ENCODE results near the gene OR5K2. TPM values are rescaled to one million over a fixed set of nuclear protein-coding genes. Genes with fewer than 3 reads are reported as not detected.

Gene OR5K2
- total RNA-seq: not detected

- CTCF ChIA-PET: no interaction called here
- Mint-ChIP-seq H3K4me3 (no peak within 1 kb of the TSS), H3K36me3 (ENCODE audit: low read depth) (peaks cover 10% of the 10 kb centered on the region), H3K4me1 (ENCODE audit: low read depth) (no peaks in the 10 kb centered on the region), H3K9me3 (ENCODE audit: insufficient read depth) (no peaks in the 10 kb centered on the region), H3K27ac (no peak within 1 kb of the TSS), H3K27me3 (ENCODE audit: low read depth) (peaks cover 12% of the 10 kb centered on the region)
- DNase-seq (no peak), ATAC-seq (no peak)
- POLR2A ChIA-PET: no interaction called here
These were observed at the start of gene OR5K2 for GRCh38 chr3:98497381-98497780. Gene OR5K2, plus strand, starts transcription at chr3:98497681. Its CDS starts 0 bp downstream, at chr3:98497681.

DNA sequence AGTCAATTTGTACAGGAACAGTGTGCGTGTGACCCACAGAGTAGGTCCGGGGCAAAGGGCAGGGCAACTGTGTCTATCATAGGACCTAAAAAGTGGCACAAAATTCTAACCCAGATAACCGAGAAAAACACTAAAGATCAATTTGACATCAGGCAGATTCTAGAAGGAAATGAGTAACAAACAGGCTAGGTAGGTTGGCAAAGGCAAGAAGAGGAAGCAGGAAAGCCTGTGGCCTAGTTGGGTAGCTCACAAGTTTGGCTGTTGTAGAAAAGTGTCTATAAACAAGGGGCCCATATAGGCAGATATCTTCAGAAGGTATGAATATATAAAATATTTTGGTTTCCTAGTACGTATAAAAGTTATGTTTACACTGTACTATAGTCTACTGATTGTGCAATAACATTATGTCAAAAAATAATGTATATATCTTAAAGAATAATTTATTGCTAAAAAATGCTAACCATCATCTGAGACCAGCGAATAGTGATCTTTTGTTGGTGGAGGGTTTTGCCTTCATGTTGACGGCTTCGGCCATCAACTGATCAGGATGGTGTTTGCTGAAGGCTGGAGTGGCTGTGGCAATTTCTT is 47.8 kb upstream of the OR5K2 start:
- DNase-seq (no peak), ATAC-seq (no peak)
- Mint-ChIP-seq H3K9me3 (ENCODE audit: insufficient read depth) (no peaks in the 10 kb centered on the region), H3K27ac (no peak overlapping the region), H3K27me3 (ENCODE audit: low read depth) (peaks cover 13% of the 10 kb centered on the region), H3K4me3 (no peak overlapping the region), H3K4me1 (ENCODE audit: low read depth) (peaks cover 16% of the 10 kb centered on the region), H3K36me3 (ENCODE audit: low read depth) (peaks cover 3% of the 10 kb centered on the region)
- ChIA-PET POLR2A (no interaction called here), CTCF (no interaction called here)

DNA sequence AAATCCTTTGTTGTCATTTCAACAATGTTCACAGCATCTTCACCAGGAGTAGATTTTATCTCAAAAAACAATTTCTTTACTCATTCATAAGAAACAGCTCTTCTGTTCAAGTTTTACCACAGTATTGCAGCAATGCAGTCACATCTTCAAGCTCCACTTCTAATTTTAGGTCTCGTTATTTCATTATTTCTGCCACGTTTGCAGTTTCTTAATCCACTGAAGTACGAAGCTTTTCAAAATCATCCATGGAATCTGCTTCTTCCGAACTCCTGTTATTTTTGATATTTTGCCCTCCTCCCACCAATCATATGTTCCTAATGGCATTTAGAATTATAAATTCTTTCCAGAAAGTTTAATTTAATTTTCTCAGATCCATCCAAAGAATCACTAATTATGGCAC is 47.1 kb upstream of the OR5K2 start:
- Mint-ChIP-seq H3K27me3 (ENCODE audit: low read depth) (peaks cover 10% of the 10 kb centered on the region), H3K36me3 (ENCODE audit: low read depth) (peaks cover 3% of the 10 kb centered on the region), H3K9me3 (ENCODE audit: insufficient read depth) (no peaks in the 10 kb centered on the region), H3K4me3 (no peak overlapping the region), H3K4me1 (ENCODE audit: low read depth) (peaks cover 16% of the 10 kb centered on the region), H3K27ac (no peak overlapping the region)
- ChIA-PET POLR2A (no interaction called here), CTCF (no interaction called here)
- DNase-seq: no peak
- no peak for ATAC-seq

GRCh38 chr3:98453827-98454226 is 43.7 kb upstream of the OR5K2 start:
- Mint-ChIP-seq H3K4me3 (no peak overlapping the region), H3K9me3 (ENCODE audit: insufficient read depth) (peaks cover under 1% of the 10 kb centered on the region), H3K27me3 (ENCODE audit: low read depth) (peaks cover 7% of the 10 kb centered on the region), H3K4me1 (ENCODE audit: low read depth) (peaks cover 12% of the 10 kb centered on the region), H3K36me3 (ENCODE audit: low read depth) (peaks cover 3% of the 10 kb centered on the region), H3K27ac (no peak overlapping the region)
- DNase-seq (no peak), ATAC-seq (no peak)
- ChIA-PET CTCF (interaction anchor here (1.2 kb wide), 1 partner anchor 415 kb away, joined by 3 read pairs; no protein-coding TSS in a partner anchor), POLR2A (no interaction called here)

DNA sequence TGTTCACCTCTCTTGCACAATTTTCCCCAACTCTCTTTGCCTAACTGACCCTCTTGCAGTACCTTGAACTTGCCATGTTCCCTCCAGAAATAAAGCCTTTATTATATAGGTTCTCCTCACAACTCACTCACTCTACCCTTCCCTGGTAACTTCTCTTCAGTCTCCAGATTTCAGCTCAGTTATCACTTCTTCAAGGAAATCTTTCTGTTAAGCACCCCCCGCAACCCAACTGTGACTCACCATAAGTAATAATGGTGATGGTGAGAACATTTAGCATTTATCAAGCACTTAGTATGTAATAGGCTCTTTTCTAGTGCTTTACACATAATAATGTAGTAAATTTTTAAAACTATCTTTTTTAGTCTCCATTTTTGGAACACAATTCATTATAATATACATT is 42.6 kb upstream of the OR5K2 start:
- no peak overlapping the region for H3K27ac Mint-ChIP-seq
- peaks cover 8% of the 10 kb centered on the region for H3K4me1 Mint-ChIP-seq (ENCODE audit: low read depth)
- ATAC-seq (no peak), DNase-seq (no peak)
- peaks cover 11% of the 10 kb centered on the region for H3K9me3 Mint-ChIP-seq (ENCODE audit: insufficient read depth)
- no peaks in the 10 kb centered on the region for H3K36me3 Mint-ChIP-seq (ENCODE audit: low read depth)
- CTCF ChIA-PET: no interaction called here
- no peak overlapping the region for H3K4me3 Mint-ChIP-seq
- peaks cover 7% of the 10 kb centered on the region for H3K27me3 Mint-ChIP-seq (ENCODE audit: low read depth)
- POLR2A ChIA-PET: no interaction called here

- POLR2A ChIA-PET: no interaction called here
- no peak overlapping the region for H3K4me3 Mint-ChIP-seq
- H3K27ac Mint-ChIP-seq: no peak overlapping the region
These were observed 39.9 kb upstream of the OR5K2 start for GRCh38 chr3:98457543-98457942.

DNA sequence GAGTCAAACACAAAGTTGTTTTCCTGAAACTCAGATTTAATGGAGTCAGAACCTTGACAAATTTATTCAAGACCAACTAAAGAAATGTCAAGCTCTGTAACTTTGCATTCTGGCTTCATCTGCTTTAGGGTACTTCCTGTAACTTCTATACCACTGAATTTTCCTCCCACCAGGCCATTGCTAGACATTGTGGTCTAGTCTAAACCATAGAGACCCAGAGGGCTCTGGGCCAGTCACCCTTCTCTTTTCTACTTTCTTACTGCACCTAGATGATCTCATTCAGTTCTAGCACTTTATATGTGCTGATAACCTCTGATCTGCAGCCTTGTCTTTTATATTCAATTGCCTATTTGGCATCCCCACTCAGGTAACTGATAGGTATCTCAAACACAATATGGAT is 37.3 kb upstream of the OR5K2 start:
- Mint-ChIP-seq H3K9me3 (ENCODE audit: insufficient read depth) (peaks cover 14% of the 10 kb centered on the region), H3K36me3 (ENCODE audit: low read depth) (no peaks in the 10 kb centered on the region), H3K27me3 (ENCODE audit: low read depth) (peaks cover 5% of the 10 kb centered on the region), H3K27ac (no peak overlapping the region), H3K4me1 (ENCODE audit: low read depth) (peaks cover 12% of the 10 kb centered on the region), H3K4me3 (no peak overlapping the region)
- POLR2A ChIA-PET: no interaction called here
- CTCF ChIA-PET: interaction anchor here (0.8 to 2.0 kb wide), 2 partner anchors 16 to 22 kb away, joined by 3 to 5 read pairs; no protein-coding TSS in a partner anchor
- DNase-seq: peak; percentile 31
- no peak for ATAC-seq

More at GRCh38 chr3:98457543-98457942, 39.9 kb upstream of the OR5K2 start:
- no peak for ATAC-seq
- Mint-ChIP-seq H3K4me1 (ENCODE audit: low read depth) (peaks cover 12% of the 10 kb centered on the region), H3K36me3 (ENCODE audit: low read depth) (no peaks in the 10 kb centered on the region), H3K9me3 (ENCODE audit: insufficient read depth) (peaks cover 11% of the 10 kb centered on the region), H3K27me3 (ENCODE audit: low read depth) (peaks cover 9% of the 10 kb centered on the region)
- CTCF ChIA-PET: no interaction called here
- DNase-seq: no peak

DNA sequence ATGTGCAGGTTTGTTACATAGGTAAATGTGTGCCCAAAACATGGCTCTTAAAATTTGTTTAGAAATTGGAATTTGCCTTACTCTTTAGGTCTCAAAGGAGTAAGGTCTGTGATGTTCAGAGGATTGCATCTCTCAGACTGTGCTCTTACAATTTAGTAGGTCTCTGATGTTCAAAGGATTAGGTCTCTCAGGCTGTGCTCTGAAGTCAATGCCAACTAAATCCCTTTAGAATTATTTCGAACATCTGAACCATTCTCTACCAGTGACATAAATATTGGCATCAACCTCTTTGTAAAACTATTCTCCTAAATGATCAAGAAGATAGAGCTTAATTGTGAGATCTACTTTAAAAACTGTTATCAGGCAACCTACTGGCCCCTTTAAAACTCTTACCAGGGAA is 34.6 kb upstream of the OR5K2 start, which contains the start of gene OR5K1:
OR5K1 (plus strand) TSS at position 301 of the 400 bp plus-strand sequence. CDS start 6,376 bp downstream, outside the sequence.
- ChIA-PET CTCF (no interaction called here), POLR2A (no interaction called here)
- no peaks in the 10 kb centered on the region for H3K36me3 Mint-ChIP-seq (ENCODE audit: low read depth)
- peaks cover 5% of the 10 kb centered on the region for H3K27me3 Mint-ChIP-seq (ENCODE audit: low read depth)
- ATAC-seq (no peak), DNase-seq (no peak)
- H3K27ac Mint-ChIP-seq: no peak within 1 kb of the TSS
- no peak within 1 kb of the TSS for H3K4me3 Mint-ChIP-seq
- peaks cover 14% of the 10 kb centered on the region for H3K9me3 Mint-ChIP-seq (ENCODE audit: insufficient read depth)
- H3K4me1 Mint-ChIP-seq (ENCODE audit: low read depth): peaks cover 12% of the 10 kb centered on the region

DNA sequence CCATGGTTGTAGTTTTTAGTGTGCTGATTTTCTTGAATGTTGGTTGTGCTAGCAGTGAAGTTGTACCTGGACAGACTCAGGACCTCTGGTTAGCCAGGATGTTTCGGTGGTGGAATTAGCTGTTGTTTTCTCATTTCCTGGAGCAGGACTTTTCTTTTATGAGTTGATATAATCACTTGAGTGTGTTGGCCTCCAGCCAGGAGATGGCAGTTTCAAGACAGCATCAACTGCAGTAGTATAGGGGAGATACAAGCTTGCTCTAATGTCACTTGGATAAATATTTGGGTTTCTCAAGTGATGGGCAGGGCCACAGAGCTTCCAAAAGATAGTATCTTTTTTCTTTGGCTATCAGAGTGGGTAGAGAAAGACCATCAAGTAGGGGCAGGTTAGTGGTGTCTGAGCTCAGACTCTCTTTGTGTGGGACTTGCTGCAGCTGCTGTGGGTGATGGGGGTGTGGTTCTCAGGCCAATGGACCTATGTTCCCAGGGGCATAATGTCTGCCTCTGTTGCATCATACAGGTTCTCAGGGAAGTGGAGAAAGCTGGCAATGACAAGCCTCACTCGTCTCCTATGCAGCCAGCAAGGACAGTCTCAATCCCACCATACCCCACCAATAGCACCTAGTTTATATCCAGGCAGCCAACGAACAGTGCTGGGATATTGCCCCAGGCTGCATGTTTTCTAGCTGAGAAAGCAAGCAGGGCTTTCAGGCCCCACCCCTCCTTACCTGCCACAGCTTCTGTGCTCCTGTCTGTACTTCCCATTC is 14.6 kb upstream of the OR5K2 start:
- POLR2A ChIA-PET: interaction anchor here (1.3 kb wide), 1 partner anchor 34 kb away, joined by 3 read pairs; no protein-coding TSS in a partner anchor

GRCh38 chr3:98483626-98484025 is 13.9 kb upstream of the OR5K2 start:
- Mint-ChIP-seq H3K4me1 (ENCODE audit: low read depth) (peaks cover 4% of the 10 kb centered on the region), H3K4me3 (no peak overlapping the region), H3K27ac (no peak overlapping the region), H3K9me3 (ENCODE audit: insufficient read depth) (peaks cover 32% of the 10 kb centered on the region), H3K36me3 (ENCODE audit: low read depth) (peaks cover 25% of the 10 kb centered on the region), H3K27me3 (ENCODE audit: low read depth) (peaks cover 8% of the 10 kb centered on the region)
- DNase-seq (no peak), ATAC-seq (no peak)
- ChIA-PET CTCF (no interaction called here), POLR2A (interaction anchor here (1.3 kb wide), 1 partner anchor 33 kb away, joined by 3 read pairs; no protein-coding TSS in a partner anchor)

More for the DNA sequence above, 14.6 kb upstream of the OR5K2 start:
- CTCF ChIA-PET: interaction anchor here (1.2 kb wide), 2 partner anchors 20 to 24 kb away, joined by 4 to 5 read pairs; no protein-coding TSS in a partner anchor
- no peak for ATAC-seq
- Mint-ChIP-seq H3K27ac (no peak overlapping the region), H3K36me3 (ENCODE audit: low read depth) (peaks cover 24% of the 10 kb centered on the region), H3K9me3 (ENCODE audit: insufficient read depth) (peaks cover 26% of the 10 kb centered on the region), H3K4me1 (ENCODE audit: low read depth) (peaks cover 4% of the 10 kb centered on the region), H3K4me3 (no peak overlapping the region), H3K27me3 (ENCODE audit: low read depth) (peaks cover 5% of the 10 kb centered on the region)
- no peak for DNase-seq

- no peak overlapping the region for H3K27ac Mint-ChIP-seq
- ATAC-seq: no peak
- no peak for DNase-seq
- peaks cover 5% of the 10 kb centered on the region for H3K4me1 Mint-ChIP-seq (ENCODE audit: low read depth)
- no peaks in the 10 kb centered on the region for H3K9me3 Mint-ChIP-seq (ENCODE audit: insufficient read depth)
- peaks cover 22% of the 10 kb centered on the region for H3K36me3 Mint-ChIP-seq (ENCODE audit: low read depth)
- POLR2A ChIA-PET: no interaction called here
- CTCF ChIA-PET: no interaction called here
- peaks cover under 1% of the 10 kb centered on the region for H3K27me3 Mint-ChIP-seq (ENCODE audit: low read depth)
- H3K4me3 Mint-ChIP-seq: no peak overlapping the region
These were observed 2.5 kb downstream of the OR5K2 start for GRCh38 chr3:98500019-98500418.

- POLR2A ChIA-PET: no interaction called here
- H3K4me3 Mint-ChIP-seq: no peak overlapping the region
- H3K9me3 Mint-ChIP-seq (ENCODE audit: insufficient read depth): no peaks in the 10 kb centered on the region
- no peak overlapping the region for H3K27ac Mint-ChIP-seq
- peaks cover 29% of the 10 kb centered on the region for H3K36me3 Mint-ChIP-seq (ENCODE audit: low read depth)
- ATAC-seq (no peak), DNase-seq (no peak)
- H3K4me1 Mint-ChIP-seq (ENCODE audit: low read depth): peaks cover 5% of the 10 kb centered on the region
- no peaks in the 10 kb centered on the region for H3K27me3 Mint-ChIP-seq (ENCODE audit: low read depth)
- CTCF ChIA-PET: no interaction called here
These were observed 3.8 kb downstream of the OR5K2 start for GRCh38 chr3:98501270-98501669.
